Fibroblast of skin of left biceps (primary cell): ENCODE measurements around the gene FCRLB.
"Not testable (repeated sequence)": the region's sequence is repeated elsewhere in the genome, so short reads cannot be mapped to it uniquely, and the experiment has no call there.

ENCODE experiments used
- DNase-seq, 2 experiments: peaks; one replicate each; pipeline ENCODE4 v3.0.0-alpha.2; 2013; ENCODE audit warnings: low read depth in 2 of 2

The FCRLB gene

DNA sequence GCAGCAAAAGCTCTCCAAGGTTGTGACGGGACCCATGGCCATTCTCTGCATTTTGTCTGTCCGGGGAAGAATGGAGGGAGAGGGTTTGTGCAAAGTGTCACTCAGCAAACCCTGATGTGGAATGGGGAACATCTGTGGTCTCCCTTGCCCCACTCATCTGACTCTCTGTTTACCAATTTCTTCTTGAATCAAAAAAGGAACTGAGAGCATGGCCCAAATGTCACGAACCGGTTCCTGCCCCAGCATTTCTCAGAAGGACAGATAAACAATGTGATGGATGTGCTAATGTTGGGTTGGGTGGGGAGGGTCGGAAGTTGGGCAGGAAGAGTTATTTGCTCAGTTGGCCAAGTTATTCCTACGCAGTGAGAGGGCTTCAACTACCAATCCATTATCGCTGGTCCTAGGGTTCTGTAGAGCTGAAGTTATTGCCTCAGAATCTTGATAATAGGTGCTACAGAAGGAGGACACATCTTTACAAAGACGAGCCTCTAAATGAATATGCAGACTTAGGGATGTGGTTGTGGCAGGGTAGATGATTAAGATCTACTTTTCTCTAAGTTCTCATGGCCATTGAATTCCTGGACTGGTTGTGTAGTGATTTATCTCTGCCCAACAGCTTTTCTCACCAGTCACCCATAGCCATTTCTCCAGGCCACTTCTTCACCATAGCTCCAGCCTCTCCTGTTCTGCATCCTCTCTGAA, 18.7 kb downstream of the FCRLB start:
- DNase-seq = no peak

- DNase-seq = no peak
These were observed 19.6 kb downstream of the FCRLB start for GRCh38 chr1:161740921-161741320.

GRCh38 chr1:161743231-161743630, 21.9 kb downstream of the FCRLB start:
- no peak for DNase-seq

- DNase-seq = no peak
These were observed 26.5 kb downstream of the FCRLB start for GRCh38 chr1:161747801-161748200.

DNA sequence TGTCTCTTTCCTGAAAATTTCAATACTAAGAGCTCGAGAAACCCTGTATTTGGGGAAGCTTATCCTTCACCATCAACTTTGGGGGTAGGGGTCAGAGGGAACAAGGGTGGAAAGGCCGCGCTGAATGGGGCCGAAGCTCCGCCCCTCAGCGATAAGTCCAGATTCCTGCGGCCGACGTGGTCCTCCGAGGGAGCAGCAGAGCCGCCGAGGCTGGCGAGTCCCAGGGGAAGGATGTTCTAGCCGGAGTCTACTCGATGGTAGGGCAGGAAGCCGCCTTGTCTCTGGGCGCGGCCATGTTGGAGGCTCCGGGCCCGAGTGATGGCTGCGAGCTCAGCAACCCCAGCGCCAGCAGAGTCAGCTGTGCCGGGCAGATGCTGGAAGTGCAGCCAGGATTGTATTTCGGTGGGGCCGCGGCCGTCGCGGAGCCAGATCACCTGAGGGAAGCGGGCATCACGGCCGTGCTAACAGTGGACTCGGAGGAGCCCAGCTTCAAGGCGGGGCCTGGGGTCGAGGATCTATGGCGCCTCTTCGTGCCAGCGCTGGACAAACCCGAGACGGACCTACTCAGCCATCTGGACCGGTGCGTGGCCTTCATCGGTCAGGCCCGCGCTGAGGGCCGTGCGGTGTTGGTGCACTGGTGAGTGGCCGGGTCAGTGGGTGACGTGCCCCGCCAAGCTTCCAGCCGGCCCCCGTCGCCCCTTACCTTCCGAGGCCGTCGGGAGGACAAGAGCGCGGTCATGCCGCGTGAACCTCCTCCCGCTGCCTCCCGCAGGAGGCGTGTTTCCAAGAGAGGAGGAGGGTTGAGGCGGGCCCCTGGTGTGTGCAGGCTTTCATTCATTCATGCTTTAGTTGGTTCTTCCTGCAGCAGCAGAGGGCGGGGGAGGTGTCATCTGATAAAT, 28.4 kb downstream of the FCRLB start, which contains the start of gene DUSP12:
TSS of gene DUSP12 (plus strand) at position 278 of the 899 bp plus-strand sequence. CDS start at position 294, 16 bp downstream.
- DNase-seq = peak; percentile 86 to 87

GRCh38 chr1:161763522-161764098, 42.3 kb downstream of the FCRLB start:
- no peak for DNase-seq

DNA sequence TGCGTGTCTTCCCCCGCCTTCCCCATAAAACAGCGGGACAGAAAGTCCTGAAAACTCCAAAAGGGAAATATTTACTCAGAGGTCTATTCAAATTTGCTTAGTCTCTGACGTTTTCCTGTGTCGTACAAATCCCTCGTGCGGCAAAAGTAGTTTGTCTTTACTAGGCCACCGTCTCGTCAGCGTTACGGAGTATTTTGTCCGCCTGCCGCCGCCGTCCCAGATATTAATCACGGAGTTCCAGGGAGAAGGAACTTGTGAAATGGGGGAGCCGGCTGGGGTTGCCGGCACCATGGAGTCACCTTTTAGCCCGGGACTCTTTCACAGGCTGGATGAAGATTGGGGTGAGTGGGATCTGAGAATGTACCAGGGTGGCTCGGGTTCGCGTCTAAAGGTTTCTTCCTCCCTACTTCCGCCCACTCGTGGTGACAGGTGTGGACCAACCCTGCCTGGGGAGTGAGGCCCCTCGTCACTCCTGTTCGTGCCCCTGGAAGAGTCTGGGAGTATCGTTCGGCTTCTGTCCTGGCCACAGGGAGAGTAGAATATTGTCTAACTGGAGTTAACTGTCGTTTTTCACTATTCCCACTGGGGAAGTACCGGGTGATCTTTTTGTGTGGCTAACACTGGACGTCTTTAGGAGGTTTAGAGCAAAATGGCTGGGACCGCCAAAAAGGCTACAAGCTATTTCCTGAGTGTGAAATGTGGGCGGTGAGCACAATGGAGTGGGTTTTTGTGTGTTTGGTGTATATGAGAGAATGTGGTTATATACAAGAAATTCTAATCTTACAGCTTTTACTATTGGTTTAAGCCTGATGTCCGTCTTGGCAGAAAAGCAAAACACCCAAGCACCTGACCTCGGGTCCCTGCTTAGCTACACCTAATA, 45.0 kb downstream of the FCRLB start, which contains the start of gene ATF6:
TSS of gene ATF6 (plus strand) at position 219 of the 880 bp plus-strand sequence. CDS start at position 260, 41 bp downstream.
- DNase-seq = peak; percentile 80 to 86

DNA sequence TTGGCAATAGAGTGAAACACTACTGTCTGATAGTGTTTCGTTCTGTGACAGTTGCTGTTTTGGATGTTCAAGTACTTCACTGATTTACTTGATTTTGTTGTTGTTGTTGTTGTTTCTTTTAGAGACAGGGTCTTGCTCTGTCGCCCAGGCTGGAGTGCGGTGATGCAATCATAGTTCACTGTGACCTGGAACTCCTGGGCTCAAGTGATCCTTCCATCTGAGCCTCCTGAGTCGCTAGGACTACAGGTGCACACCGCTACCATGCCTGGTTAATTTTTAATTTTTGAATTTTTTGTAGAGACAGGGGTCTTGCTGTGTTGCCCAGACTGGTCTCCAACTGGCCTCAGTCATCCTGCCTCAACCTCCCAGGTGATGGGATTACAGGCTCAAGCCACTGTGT, 47.1 kb downstream of the FCRLB start:
- no peak for DNase-seq

- no peak for DNase-seq
These were observed 47.8 kb downstream of the FCRLB start for GRCh38 chr1:161768986-161769672.

GRCh38 chr1:161769673-161770045, 48.3 kb downstream of the FCRLB start:
- not testable (repeated sequence) for DNase-seq

- no peak for DNase-seq
These were observed 48.9 kb downstream of the FCRLB start for GRCh38 chr1:161770250-161770649.

- DNase-seq = no peak
These were observed 49.8 kb downstream of the FCRLB start for GRCh38 chr1:161771161-161771560.

GRCh38 chr1:161771973-161772372, 50.6 kb downstream of the FCRLB start:
- no peak for DNase-seq

- DNase-seq = no peak
These were observed 51.1 kb downstream of the FCRLB start for GRCh38 chr1:161772397-161772796.

DNA sequence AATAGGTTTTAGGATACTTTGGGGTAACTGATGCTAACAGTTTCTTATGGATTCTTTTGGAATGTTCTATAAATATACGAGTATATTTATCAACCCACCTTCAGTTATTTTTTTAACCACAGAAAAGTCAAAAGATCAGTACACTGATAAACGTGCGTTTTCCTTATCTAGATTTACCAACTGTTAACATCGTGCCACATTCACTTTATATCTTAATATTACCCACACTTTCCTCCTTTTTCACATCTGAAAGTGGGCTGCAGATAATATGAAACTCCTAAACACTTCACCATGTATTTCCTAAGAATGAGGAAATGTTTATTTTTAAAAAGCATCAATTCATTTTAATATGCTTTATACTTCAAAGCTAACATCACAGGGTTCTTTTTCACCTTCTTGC, 52.4 kb downstream of the FCRLB start:
- no peak for DNase-seq

GRCh38 chr1:161777261-161777660, 55.9 kb downstream of the FCRLB start:
- no peak for DNase-seq
